ENCODE measurements around the gene IRF7.

- no peak for TF ChIP-seq CTCF (conservative IDR thresholded peaks at IDR 0.05; ENCODE audit: low read depth, low read length)
- TF ChIP-seq EZH2 (IDR thresholded peaks at IDR 0.05; ENCODE audit: borderline replicate concordance, low read depth, low read length, poor library complexity, severe bottlenecking): no peak
Observed at GRCh38 chr11:610146-610801, 5.5 kb downstream of the IRF7 start.

All from A673 (cell line).